Measurements from ENCODE around the gene WNK1. TPM values are rescaled to one million over a fixed set of nuclear protein-coding genes. Genes with fewer than 3 reads are reported as not detected.

Gene WNK1
- total RNA-seq: 60.5 and 71.1 TPM in 2 replicates

GRCh38 chr12:751999-752694 lies at the start of gene WNK1:
WNK1 (plus strand) TSS chr12:752579; CDS start chr12:753566, 987 bp downstream.

DNA sequence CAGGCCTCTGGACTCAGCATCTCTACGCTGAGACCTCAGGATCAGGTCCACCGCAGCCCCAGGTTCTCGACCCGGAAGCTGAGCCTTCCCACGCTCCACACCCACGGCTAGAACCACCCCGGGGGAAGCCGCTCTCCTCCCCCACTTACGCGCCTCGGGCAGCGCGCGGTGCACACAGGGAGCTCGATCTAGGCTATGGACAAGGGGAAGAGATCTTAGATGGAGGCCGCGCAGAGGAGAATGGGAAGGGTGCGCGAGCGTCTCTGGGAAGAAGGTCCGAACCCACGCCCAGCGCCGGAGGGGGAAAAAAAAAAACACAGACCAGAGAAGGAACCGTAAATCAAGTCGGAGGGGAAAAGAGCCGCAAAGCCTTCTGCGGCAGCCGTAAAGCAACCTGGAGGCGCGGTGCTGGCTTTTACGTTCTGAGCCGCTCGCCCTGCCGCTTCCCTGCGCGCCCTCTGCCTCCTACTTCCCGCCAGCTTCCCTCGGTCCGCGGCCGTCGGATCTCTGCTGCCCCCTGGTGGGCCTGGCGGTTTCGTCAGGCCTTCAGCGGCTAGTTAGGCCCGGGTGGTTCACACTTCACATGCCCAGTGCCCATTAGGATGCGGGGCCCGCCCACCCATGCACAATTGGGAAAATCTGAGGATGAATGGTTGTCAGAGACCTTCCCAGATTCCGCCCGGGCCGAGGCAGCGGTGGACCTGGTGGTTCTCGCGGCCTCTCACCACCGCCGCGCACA lies 197.2 kb downstream of the WNK1 start, which contains the start of gene RAD52:
TSS of gene RAD52 (minus strand) at position 242 of the 739 bp plus-strand sequence. CDS start 16,636 bp downstream, outside the sequence.

Other genes starting within 250 kb of the WNK1 start
- gene NINJ2, start 89.1 kb upstream of the WNK1 start, total RNA-seq: 0.20 TPM in 1 of 2 replicates, not detected in the other
- 5.9 and 8.5 TPM in 2 replicates for gene RAD52, start 197.1 kb downstream of the WNK1 start, total RNA-seq
- 21.1 and 21.2 TPM in 2 replicates for gene ERC1, start 238.6 kb downstream of the WNK1 start, total RNA-seq